ENCODE measurements around the gene RAD50. TPM values are rescaled to one million over a fixed set of nuclear protein-coding genes. Genes with fewer than 3 reads are reported as not detected.

Gene RAD50
- total RNA-seq, result 19.2 TPM

DNA sequence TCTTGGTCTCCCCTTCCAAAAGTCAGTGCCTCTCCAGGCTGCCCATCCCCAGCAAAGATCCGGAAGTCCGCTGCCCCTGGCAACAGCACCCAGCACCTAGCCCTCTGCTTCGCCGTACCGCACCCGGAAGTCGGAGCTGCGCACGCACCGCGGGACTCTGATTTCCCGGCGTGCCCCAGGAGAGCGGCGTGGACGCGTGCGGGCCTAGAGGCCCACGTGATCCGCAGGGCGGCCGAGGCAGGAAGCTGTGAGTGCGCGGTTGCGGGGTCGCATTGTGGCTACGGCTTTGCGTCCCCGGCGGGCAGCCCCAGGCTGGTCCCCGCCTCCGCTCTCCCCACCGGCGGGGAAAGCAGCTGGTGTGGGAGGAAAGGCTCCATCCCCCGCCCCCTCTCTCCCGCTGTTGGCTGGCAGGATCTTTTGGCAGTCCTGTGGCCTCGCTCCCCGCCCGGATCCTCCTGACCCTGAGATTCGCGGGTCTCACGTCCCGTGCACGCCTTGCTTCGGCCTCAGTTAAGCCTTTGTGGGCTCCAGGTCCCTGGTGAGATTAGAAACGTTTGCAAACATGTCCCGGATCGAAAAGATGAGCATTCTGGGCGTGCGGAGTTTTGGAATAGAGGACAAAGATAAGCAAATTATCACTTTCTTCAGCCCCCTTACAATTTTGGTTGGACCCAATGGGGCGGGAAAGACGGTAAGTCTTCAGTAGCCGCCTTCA, at the start of gene RAD50:
Gene RAD50 (plus strand): TSS at position 215 of the 715 bp plus-strand sequence. CDS start 348 bp downstream, at position 563.

DNA sequence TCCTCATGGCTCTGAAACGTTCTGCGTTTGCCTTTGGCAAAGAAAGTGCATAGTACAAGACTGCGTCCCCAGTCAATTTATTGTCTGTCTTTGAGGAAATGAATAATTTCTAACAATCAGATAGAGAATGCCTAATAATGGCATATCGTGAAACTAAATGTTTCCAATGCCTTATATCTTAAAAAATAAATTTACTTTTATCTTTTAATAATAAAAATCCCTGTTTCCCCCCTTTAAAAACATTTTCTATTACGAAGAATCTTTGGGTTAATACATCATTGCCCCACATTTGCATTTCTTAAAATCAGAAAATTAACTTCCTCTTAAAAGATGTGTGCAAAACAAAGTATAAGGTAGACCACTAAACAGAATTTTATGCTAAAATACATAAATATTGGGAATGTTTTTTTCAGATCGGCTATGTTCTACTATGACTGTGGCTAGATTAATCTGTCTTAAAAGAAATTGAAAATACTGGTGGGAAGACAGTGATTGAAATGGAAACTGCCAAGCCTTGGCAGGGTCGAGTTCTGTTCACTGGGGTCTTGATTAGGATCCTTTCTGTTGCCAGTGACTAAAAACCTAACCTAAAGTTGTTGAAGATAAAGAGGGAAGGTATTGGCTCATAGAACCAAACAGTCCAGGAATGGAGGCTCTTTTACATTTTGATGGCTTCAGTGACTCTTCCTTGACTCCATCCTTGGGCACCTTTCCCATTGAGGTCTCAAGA, 13.1 kb upstream of the RAD50 start, which contains the start of gene IL5:
Gene IL5 (minus strand): TSS at position 51 of the 730 bp plus-strand sequence. CDS start 44 bp downstream, at position 7.

DNA sequence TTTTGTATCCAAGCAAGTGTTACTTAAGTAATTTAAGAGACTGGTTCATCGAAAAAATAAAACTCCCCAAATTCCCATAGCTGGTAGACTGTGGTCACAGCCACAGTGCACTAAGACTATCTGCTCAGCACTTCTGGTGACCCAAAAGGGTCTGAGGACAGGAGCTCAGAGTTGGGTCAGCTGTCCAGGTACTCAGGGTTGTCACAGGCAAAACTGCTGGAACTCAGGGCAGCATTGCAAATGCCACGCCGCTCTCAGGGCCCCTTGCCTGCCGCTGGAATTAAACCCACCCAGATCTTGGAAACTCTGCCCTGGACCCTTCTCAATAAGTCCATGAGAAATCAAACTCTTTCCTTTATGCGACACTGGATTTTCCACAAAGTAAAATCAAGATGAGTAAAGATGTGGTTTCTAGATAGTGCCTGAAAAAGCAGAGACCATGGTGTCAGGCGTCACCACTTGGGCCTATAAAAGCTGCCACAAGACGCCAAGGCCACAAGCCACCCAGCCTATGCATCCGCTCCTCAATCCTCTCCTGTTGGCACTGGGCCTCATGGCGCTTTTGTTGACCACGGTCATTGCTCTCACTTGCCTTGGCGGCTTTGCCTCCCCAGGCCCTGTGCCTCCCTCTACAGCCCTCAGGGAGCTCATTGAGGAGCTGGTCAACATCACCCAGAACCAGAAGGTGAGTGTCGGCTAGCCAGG, 101.1 kb downstream of the RAD50 start, which contains the start of gene IL13:
Gene IL13 (plus strand): TSS at position 498 of the 705 bp plus-strand sequence. CDS start 14 bp downstream, at position 512.

DNA sequence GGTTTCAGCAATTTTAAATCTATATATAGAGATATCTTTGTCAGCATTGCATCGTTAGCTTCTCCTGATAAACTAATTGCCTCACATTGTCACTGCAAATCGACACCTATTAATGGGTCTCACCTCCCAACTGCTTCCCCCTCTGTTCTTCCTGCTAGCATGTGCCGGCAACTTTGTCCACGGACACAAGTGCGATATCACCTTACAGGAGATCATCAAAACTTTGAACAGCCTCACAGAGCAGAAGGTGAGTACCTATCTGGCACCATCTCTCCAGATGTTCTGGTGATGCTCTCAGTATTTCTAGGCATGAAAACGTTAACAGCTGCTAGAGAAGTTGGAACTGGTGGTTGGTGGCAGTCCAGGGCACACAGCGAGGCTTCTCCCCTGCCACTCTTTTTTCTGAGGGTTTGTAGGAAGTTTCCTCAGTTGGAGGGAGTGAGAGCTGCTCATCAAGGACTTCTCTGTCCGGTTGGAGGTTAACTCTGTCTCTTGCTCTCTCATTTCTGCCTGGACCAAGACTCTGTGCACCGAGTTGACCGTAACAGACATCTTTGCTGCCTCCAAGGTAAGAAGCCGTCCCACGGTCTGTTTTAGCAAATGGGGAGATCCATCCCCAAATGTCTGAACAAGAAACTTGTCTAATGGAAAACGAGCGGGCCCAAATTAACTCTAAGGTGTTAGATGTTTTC, 117.3 kb downstream of the RAD50 start, which contains the start of gene IL4:
Gene IL4 (plus strand): TSS at position 51 of the 692 bp plus-strand sequence. CDS start 62 bp downstream, at position 113.

Other genes starting within 250 kb of the RAD50 start
- gene SLC22A5, start 187.3 kb upstream of the RAD50 start, total RNA-seq, result 26.9 TPM
- gene IRF1, start 66.2 kb upstream of the RAD50 start, total RNA-seq, result 31.0 TPM
- not detected for gene IL5, start 13.5 kb upstream of the RAD50 start, total RNA-seq
- not detected for gene IL13, start 101.2 kb downstream of the RAD50 start, total RNA-seq
- gene IL4, start 117.0 kb downstream of the RAD50 start, total RNA-seq, result not detected
- 12.0 TPM for gene KIF3A, start 180.6 kb downstream of the RAD50 start, total RNA-seq
- 4.5 TPM for gene CCNI2, start 190.4 kb downstream of the RAD50 start, total RNA-seq
- 59.6 TPM for gene SEPTIN8, start 220.3 kb downstream of the RAD50 start, total RNA-seq

Measured in metanephros (tissue), 1 donor.